Measurements from ENCODE around the gene IFNAR2.
"Not testable (repeated sequence)": the region's sequence is repeated elsewhere in the genome, so short reads cannot be mapped to it uniquely, and the experiment has no call there.

IFNAR2 gene

DNA sequence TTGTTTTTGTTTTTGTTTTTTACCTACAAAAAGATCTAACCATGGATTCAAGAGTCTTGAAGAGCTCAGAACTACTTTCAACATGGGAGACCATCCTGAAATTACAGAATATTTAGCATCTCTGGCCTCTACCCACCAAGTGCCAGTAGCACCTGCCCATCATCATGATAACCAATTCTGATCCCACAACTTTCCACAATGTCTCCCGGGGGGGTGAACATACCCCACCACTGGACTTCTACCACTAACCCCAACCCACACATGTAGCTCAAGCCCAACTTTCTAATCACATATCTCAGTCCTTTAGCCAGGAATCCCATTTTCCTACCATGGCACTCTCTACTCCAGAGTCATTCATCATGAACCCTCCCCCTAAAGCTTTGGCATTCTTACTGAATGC, 15.7 kb upstream of the IFNAR2 start:
- no peak for TF ChIP-seq CTCF (conservative IDR thresholded peaks at IDR 0.05; ENCODE audit: low read length)
- no peak overlapping the region for H3K4me3 ChIP-seq (ENCODE audit: low read length)
- DNase-seq (ENCODE audit: low read depth) = no peak

DNA sequence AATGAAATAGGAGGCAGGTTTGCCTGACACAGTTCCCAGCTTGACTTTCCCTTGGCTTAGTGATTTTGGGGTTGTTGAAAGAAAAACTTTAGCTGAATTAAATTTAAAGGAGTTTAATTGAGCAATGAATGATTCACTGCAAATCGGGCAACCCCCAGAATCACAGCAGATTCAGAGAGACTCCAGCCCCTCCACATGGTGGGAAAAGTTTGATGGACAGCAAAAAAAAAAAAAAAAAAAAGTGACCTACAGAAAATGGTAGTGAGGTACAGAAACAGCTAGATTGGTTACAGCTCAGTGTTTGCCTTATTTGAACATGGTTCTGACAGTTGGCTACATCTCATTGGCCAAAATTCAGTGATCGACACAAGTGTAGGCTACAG, 12.6 kb upstream of the IFNAR2 start:
- DNase-seq (ENCODE audit: low read depth) = no peak
- no peak overlapping the region for H3K4me3 ChIP-seq (ENCODE audit: low read length)
- TF ChIP-seq CTCF (conservative IDR thresholded peaks at IDR 0.05; ENCODE audit: low read length) = no peak

DNA sequence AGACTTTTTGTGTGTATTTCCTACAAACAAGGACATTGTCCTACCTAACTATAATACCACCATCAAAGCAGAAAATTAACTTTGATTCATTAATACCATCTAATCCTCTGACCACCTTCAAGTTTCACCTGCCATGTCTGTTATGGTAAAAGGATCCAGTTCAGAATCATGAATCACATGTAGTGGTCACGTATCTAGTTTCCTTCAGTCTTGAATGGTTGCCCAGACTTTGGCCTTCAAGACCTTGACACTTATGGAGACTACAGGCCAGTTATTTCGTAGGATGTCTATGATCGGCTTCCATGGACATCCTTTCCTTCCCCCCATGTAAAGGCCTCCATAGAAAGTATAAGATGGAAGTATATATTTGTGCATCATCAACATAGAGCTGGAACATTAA, 10.4 kb upstream of the IFNAR2 start:
- no peak overlapping the region for H3K4me3 ChIP-seq (ENCODE audit: low read length)
- no peak for TF ChIP-seq CTCF (conservative IDR thresholded peaks at IDR 0.05; ENCODE audit: low read length)
- no peak for DNase-seq (ENCODE audit: low read depth)

DNA sequence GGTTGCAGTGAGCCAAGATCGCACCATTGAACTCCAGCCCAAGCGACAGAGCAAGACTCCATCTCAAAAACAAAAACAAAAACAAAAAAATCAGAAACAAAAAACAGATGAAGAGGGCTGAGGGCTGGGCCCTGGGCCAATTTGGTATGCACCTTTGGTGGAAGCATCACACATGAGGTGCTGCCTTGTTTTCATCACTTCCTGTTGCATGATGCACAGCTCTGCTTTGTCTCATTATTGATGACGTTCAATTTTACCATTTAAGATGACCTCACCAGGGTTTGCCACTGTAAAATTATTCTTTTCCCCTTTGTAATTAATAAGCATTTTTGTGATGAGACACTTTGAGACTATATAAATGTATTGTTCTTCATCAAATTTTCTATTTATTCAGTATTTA, 9.8 kb upstream of the IFNAR2 start:
- H3K4me3 ChIP-seq (ENCODE audit: low read length) = no peak overlapping the region
- no peak for DNase-seq (ENCODE audit: low read depth)
- no peak for TF ChIP-seq CTCF (conservative IDR thresholded peaks at IDR 0.05; ENCODE audit: low read length)

DNA sequence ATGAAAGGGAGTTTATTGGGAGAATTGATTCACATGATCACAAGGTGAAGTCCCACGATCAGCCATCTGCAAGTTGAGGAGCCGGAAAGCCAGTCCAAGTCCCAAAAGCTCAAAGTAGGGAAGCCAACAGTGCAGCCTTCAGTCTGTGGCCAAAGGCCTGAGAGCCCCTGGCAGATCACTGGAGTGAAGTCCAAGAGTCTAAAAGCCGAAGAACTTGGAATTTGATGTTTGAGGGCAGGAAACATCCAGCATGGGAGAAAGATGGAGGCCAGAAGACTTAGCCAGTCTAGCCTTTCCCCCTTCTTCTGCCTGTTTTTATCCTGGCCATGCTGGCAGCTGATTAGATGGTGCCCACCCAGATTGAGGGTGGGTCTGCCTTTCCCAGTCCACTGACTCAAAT, 4.4 kb upstream of the IFNAR2 start:
- not testable (repeated sequence) for DNase-seq (ENCODE audit: low read depth); H3K4me3 ChIP-seq (ENCODE audit: low read length)

GRCh38 chr21:33228455-33228854, 1.3 kb upstream of the IFNAR2 start:
- no peak overlapping the region for H3K4me3 ChIP-seq (ENCODE audit: low read length)
- no peak for DNase-seq (ENCODE audit: low read depth)
- no peak for TF ChIP-seq CTCF (conservative IDR thresholded peaks at IDR 0.05; ENCODE audit: low read length)

DNA sequence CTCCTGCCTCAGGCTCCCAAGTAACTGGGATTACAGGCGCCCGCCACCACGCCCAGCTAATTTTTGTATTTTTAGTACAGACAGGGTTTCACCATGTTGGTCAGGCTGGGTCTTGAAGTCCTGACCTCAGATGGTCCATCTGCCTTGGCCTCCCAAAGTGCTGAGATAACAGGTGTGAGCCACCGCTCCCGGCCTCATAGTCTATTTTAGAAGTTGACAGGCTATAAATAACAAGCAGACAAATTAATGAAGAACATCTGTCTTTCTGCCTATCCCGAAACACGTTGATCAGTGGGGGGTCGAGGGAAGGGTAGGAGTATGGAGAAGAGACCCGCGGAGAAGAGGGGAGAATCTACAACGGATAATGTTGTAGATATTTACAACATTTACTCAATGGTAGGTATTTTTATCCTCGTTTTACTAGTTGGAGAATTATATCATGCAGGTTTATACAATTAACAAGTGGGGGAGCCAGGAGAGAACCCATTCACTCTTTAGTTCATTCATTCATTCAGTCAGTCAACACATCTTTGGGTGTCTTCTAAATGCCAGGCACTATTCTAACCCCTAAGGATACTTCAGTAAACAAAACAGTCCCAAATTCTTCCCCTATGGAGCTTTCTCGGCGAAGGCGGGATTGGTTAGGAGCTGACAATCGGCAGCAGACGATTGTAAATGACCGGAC, 497 bp upstream of the IFNAR2 start:
- no peak for DNase-seq (ENCODE audit: low read depth)
- H3K4me3 ChIP-seq (ENCODE audit: low read length) = peak overlapping the region; percentile 88
- TF ChIP-seq CTCF (conservative IDR thresholded peaks at IDR 0.05; ENCODE audit: low read length) = no peak
